GM18868 (cell line): ENCODE results near the gene MBD6.
"Not testable (repeated sequence)": the region's sequence is repeated elsewhere in the genome, so short reads cannot be mapped to it uniquely, and the experiment has no call there.

Experiments used
- ATAC-seq: cut with Tn5 transposase; IDR thresholded peaks from one replicate; pipeline ENCODE4 v1.9.1; 2021; ENCODE audit warnings: mild to moderate bottlenecking, moderate library complexity; ENCODE audit not compliant: unreplicated experiment

The MBD6 gene

DNA sequence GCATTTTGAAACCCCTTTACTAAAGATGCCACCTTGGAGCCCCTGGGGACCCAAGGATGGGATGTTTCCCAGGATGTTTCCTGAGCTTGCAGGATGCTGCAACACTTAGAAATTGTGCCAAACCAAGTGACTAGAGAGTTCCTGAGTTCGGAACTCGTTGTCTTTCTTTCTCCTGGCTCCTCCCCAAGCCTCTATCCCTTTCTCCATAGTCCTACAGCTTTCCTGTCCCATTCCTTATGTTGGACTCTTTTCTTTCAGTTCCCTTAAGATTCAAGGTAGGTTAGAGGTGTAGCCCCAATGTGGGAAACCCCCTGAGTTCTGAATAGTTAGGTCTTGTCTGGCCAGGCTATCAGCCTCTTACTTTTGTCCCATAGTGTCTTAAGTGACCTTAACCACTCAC is 25.9 kb downstream of the MBD6 start:
- ATAC-seq: no peak

DNA sequence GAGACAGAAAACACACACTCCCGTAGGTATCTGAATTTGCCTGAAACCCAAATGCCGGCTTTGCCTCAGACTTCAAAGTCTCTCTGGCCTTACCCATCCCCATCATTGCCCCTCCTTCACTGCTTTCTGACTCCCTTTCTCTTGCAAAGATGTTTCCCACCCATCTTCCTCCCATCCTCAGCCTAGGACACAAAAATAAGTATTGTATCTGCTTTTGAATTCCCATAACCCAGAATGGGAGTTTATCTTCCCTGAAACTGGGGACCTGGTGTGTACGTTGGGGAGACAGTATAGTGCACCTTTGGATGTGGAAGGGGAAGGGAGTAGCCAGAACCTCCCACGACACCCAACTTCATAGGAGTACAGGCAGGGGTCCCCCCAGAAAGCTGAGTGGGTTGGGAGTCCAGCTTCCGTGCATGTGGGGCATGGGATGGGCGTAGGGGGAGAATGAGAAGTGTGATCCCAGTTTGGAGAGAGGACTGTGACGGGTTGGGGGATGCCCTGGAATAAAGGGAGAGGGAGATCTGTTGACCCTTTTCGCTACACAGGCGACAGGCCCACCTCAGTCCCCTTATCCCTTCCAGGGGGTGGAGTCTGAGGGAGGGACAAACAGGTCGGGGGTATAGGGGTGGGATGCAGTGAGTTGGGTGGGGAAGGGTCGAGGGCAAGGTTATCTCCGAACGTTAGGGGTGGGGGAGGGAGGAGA is 26.7 kb downstream of the MBD6 start:
- ATAC-seq: no peak

GRCh38 chr12:57549909-57550640 is 27.5 kb downstream of the MBD6 start, which contains the start of gene KIF5A:
Gene KIF5A, plus strand, starts transcription at chr12:57550044. Its CDS starts 228 bp downstream, at chr12:57550272.
- ATAC-seq: peak; percentile 31

GRCh38 chr12:57550641-57551549 is 28.3 kb downstream of the MBD6 start:
- ATAC-seq: no peak

DNA sequence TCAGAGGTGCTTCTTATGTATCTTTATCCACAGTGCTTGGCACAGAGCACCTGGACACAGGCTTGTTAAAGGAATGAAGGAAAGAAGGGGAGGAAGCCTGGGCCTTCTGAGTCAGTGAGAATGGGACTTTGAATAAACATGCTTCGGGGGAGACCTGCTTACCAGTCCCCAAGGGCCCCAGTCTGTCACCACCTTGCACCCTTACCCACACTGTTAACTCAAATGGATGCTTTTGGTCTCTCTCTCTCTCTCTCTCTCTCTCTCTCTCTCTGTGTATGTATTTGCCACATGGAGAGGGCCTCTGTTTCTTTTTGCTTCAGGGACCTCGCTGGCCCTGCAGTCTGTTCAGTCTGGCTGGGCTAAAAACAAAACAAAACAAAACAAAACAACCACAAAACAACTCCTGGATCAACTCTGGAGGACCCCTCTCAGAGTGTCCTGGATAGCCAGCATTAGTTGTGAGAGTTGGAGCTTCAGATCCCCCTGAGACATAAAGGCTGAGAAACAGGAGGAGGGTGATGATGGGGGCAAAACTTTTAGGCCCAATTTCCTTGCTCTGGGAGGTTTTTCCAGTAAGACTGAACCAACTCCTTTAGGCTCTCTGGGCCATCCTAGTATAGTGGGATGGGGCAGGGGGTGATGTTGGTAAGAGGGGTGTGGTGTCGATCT is 29.1 kb downstream of the MBD6 start:
- ATAC-seq: no peak

GRCh38 chr12:57552306-57552651 is 29.7 kb downstream of the MBD6 start:
- no peak for ATAC-seq

- ATAC-seq: no peak
These were observed 30.2 kb downstream of the MBD6 start for GRCh38 chr12:57552835-57553313.

GRCh38 chr12:57553343-57554202 is 30.9 kb downstream of the MBD6 start:
- ATAC-seq: no peak

DNA sequence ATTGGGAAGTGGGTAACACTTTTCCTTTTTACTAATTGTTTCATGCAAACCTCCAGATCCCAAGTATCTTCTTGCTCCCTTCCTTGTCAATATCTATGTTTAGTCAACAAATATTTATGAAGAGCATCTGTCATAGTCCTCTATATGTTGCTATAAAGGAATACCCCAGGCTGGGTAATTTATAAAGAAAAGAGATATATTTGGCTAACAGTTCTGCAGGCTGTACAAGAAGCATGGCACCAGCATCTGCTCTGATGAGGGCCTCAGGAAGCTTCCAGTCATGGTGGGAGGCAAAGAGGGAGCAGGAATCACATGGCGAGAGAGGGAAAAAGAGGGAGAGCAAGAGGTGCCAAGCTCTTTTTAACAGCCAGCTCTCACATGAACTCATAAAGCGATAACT is 31.8 kb downstream of the MBD6 start:
- ATAC-seq: no peak

DNA sequence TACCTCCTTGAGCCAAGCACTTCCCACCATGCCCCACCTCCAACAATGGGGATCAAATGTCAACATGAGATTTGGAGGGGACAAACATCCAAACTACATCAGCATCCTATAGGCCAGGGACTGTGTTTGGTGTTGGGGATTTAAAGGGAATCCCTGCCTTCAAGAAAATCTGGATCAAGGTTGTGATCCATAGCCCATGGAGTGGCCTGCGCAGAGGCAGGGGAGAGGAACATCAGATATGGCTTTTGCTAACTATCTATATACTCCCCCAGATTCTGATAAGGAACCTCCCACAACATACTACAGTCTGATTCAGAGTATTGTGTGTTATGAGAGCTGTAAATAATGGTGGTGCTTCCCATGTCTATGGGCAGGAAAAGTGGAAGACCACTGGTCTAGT is 32.3 kb downstream of the MBD6 start:
- no peak for ATAC-seq

DNA sequence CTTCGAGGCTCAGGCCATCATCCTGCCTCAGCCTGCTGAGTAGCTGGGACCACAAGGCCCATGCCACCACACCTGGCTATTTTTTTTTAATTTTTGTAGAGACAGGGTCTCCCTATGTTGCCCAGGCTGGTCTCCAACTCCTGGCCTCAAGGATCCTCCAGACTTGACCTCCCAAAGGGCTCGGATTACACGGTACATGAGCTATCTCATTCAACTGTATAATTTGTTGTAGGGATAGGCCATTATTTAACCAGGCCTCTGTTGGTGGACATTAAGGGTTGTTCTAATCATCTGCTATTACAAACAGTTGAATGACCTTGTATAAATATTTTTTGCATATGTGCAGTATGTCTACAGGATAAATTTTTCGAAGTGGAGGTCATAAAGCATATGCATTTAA is 36.2 kb downstream of the MBD6 start:
- ATAC-seq: no peak

- no peak for ATAC-seq
These were observed 37.9 kb downstream of the MBD6 start for GRCh38 chr12:57560516-57560915.

- not testable (repeated sequence) for ATAC-seq
These were observed 38.5 kb downstream of the MBD6 start for GRCh38 chr12:57561117-57561516.

DNA sequence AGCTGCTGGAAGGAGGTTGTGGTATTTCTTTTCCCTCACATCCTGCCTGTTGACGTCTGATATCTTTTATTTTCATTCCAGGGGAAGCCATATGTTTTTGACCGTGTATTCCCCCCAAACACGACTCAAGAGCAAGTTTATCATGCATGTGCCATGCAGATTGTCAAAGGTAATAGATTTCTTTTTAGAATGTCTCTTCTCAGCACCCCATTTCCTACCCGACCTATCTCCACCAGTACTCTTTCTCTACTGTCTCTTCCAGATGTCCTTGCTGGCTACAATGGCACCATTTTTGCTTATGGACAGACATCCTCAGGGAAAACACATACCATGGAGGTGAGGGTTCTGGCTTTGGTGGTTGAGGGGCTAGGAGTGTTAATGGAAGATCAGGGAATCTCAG is 40.7 kb downstream of the MBD6 start:
- ATAC-seq: no peak

- no peak for ATAC-seq
These were observed 41.6 kb downstream of the MBD6 start for GRCh38 chr12:57564178-57564740.

GRCh38 chr12:57568838-57569237 is 46.2 kb downstream of the MBD6 start:
- ATAC-seq: no peak

DNA sequence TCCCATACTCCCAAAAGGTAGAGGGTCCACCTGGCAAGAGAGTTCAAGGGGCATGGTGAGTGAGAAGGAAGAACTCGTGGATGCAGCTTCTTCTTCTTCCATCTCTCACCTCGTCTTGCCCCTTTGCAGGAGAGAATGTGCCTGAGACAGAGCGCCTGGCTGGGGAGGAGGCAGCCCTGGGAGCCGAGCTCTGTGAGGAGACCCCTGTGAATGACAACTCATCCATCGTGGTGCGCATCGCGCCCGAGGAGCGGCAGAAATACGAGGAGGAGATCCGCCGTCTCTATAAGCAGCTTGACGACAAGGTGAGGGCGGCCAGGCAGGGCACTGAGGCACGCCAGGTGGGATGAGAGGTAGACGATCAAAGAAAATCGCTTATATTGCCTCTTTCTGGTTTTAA is 47.2 kb downstream of the MBD6 start:
- no peak for ATAC-seq

DNA sequence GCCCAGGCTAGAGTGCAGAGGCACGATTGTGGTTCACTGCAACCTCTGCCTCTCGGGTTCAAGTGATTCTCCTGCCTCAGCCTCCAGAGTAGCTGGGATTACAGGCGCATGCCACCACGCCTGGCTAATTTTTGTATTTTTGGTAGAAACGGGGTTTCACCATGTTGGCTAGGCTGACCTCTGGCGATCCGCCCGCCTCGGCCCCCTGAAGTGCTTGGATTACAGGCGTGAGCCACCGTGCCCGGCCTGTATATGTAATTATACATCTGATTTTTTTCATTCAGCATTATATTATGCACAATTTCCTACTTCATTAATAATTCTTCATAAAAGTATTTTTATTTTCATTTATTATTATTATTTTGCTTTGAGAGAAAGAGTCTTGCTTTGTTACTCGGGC is 47.8 kb downstream of the MBD6 start:
- ATAC-seq: not testable (repeated sequence)

DNA sequence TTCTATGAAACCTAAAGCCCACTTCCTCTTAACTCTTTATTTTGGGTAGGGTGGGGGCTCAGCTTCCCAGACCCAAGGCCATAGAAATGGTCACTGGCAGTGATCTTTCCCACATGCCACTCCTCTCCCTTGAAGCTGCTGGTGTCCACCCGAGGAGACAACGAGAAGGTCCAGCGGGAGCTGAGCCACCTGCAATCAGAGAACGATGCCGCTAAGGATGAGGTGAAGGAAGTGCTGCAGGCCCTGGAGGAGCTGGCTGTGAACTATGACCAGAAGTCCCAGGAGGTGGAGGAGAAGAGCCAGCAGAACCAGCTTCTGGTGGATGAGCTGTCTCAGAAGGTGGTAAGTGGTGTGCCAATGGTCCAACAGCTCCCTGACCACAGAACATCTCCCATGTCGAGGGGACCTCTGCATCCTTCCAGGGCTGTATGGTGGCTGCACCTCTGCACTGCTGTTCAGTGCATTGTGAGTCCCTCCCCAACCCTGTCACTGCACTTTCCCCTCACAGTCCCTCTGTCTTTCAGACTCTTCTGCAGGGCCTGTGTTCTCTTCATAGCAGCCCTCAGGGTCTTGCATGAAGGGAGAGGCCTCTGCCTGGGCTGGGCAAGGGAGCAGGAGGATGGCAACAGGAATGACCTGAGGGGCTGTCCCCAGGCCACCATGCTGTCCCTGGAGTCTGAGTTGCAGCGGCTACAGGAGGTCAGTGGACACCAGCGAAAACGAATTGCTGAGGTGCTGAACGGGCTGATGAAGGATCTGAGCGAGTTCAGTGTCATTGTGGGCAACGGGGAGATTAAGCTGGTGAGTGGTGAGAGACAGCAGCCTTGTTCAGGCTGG is 49.5 kb downstream of the MBD6 start:
- ATAC-seq: no peak
